Smooth muscle cell (in vitro differentiated cells): Measurements from ENCODE around the gene LNPEP. TPM values are rescaled to one million over a fixed set of nuclear protein-coding genes. Genes with fewer than 3 reads are reported as not detected.

Source experiments
- DNase-seq: peaks from one replicate; lab custom pipeline; 2025; ENCODE audit not compliant: unreplicated experiment; lab: John Stamatoyannopoulos, UW
- H2AFZ ChIP-seq: fragments of 200-600 bp; sonication (generic); 2 replicates; pipeline ENCODE4 v1.6.0; 2016; ENCODE audit warnings: antibody characterized with exemption, low read depth, mild to moderate bottlenecking
- H3F3A ChIP-seq: fragments of 200-600 bp; sonication (generic); 2 replicates; pipeline ENCODE4 v1.6.0; 2017; ENCODE audit warnings: antibody characterized with exemption, low read depth
- H3K27ac ChIP-seq: fragments of 200-600 bp; sonication (generic); 2 replicates; pipeline ENCODE4 v1.5.1; 2016; ENCODE audit warnings: low read depth, mild to moderate bottlenecking
- H3K27me3 ChIP-seq: fragments of 200-600 bp; sonication (generic); 2 replicates; pipeline ENCODE4 v1.6.1; 2016; ENCODE audit warnings: low read depth, mild to moderate bottlenecking
- H3K36me3 ChIP-seq: fragments of 200-600 bp; sonication (generic); 2 replicates; pipeline ENCODE4 v1.5.1; 2016; ENCODE audit warnings: low read depth
- H3K4me1 ChIP-seq: fragments of 200-600 bp; sonication (generic); 2 replicates; pipeline ENCODE4 v1.5.1; 2016; ENCODE audit warnings: low read depth
- H3K4me2 ChIP-seq: fragments of 200-600 bp; sonication (generic); 2 replicates; pipeline ENCODE4 v1.6.0; 2016; ENCODE audit warnings: mild to moderate bottlenecking
- H3K4me3 ChIP-seq: fragments of 200-600 bp; sonication (generic); 2 replicates; pipeline ENCODE4 v1.5.1; 2016; ENCODE audit warnings: mild to moderate bottlenecking
- H3K79me2 ChIP-seq: fragments of 200-600 bp; sonication (generic); 2 replicates; pipeline ENCODE4 v1.6.0; 2016; ENCODE audit warnings: low read depth, mild to moderate bottlenecking
- H3K9ac ChIP-seq: fragments of 200-600 bp; sonication (generic); 2 replicates; pipeline ENCODE4 v1.6.0; 2016; ENCODE audit warnings: low read depth
- H3K9me3 ChIP-seq: fragments of 200-600 bp; sonication (generic); replicated peaks from 2 replicates; pipeline ENCODE4 v1.5.1; 2016; ENCODE audit warnings: low read depth
- H4K20me1 ChIP-seq: fragments of 200-600 bp; sonication (generic); 2 replicates; pipeline ENCODE4 v1.6.0; 2016; ENCODE audit warnings: low read depth
- WGBS: methylation state at CpG from one replicate; pipeline ENCODE4 v1.1.7; 2016; ENCODE audit warnings: low lambda C conversion rate; 5-methylcytosine and 5-hydroxymethylcytosine counted together
- polyA plus RNA-seq: library from polyadenylated mRNA; unstranded; fragments of >200 nt; fragmentation: Nextera tagmentation; extraction: Ambion mirVana; gene quantifications from 2 replicates; pipeline ENCODE4 v1.2.1, GENCODE V29; 2016
- total RNA-seq: library from RNA; depleted of rRNA; stranded (reverse); fragments of >200 nt; gene quantifications from 2 replicates; pipeline ENCODE4 v1.2.3, GENCODE V29; 2014
- TF ChIP-seq, protein P1 (sequence below): fragments of 200-600 bp; sonication (generic); IDR thresholded peaks from 2 replicates; pipeline ENCODE4 v1.5.1; 2017; ENCODE audit warnings: borderline replicate concordance, mild to moderate bottlenecking, antibody characterized with exemption; ENCODE audit not compliant: insufficient read depth, poor library complexity, severe bottlenecking

Gene LNPEP
- total and polyA plus RNA-seq, 2 experiments from 2014 or later = 2.3 to 24.3 TPM

- H3K27ac ChIP-seq = no peak overlapping the region
Measured at GRCh38 chr5:96924016-96924443, 11.8 kb upstream of the LNPEP start.

GRCh38 chr5:96926276-96926675, 9.6 kb upstream of the LNPEP start:
- H3K9me3 ChIP-seq = no peaks in the 10 kb centered on the region
- 92% methylated on average over 1 of the region's 1 CpG for WGBS

More at GRCh38 chr5:96924016-96924443, 11.8 kb upstream of the LNPEP start:
- H3K27me3 ChIP-seq = no peaks in the 10 kb centered on the region
- no peak overlapping the region for H3K4me2 ChIP-seq
- no peaks in the 10 kb centered on the region for H3K36me3 ChIP-seq
- TF ChIP-seq, protein P1, sequence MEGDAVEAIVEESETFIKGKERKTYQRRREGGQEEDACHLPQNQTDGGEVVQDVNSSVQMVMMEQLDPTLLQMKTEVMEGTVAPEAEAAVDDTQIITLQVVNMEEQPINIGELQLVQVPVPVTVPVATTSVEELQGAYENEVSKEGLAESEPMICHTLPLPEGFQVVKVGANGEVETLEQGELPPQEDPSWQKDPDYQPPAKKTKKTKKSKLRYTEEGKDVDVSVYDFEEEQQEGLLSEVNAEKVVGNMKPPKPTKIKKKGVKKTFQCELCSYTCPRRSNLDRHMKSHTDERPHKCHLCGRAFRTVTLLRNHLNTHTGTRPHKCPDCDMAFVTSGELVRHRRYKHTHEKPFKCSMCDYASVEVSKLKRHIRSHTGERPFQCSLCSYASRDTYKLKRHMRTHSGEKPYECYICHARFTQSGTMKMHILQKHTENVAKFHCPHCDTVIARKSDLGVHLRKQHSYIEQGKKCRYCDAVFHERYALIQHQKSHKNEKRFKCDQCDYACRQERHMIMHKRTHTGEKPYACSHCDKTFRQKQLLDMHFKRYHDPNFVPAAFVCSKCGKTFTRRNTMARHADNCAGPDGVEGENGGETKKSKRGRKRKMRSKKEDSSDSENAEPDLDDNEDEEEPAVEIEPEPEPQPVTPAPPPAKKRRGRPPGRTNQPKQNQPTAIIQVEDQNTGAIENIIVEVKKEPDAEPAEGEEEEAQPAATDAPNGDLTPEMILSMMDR = no peak
- H4K20me1 ChIP-seq = no peaks in the 10 kb centered on the region
- no peak overlapping the region for H2AFZ ChIP-seq
- H3K9ac ChIP-seq = no peak overlapping the region
- no peaks in the 10 kb centered on the region for H3F3A ChIP-seq
- H3K4me1 ChIP-seq = no peaks in the 10 kb centered on the region
- H3K9me3 ChIP-seq = no peaks in the 10 kb centered on the region
- no peak overlapping the region for H3K4me3 ChIP-seq
- no peak for DNase-seq
- H3K79me2 ChIP-seq = no peaks in the 10 kb centered on the region
- WGBS = 51% methylated on average over 3 of the region's 3 CpGs

GRCh38 chr5:96927008-96927407, 8.9 kb upstream of the LNPEP start:
- TF ChIP-seq, protein P1 = no peak
- H3K27me3 ChIP-seq = no peaks in the 10 kb centered on the region
- no peak overlapping the region for H2AFZ ChIP-seq
- H3K4me3 ChIP-seq = no peak overlapping the region
- no peak for DNase-seq
- no peak overlapping the region for H3K9ac ChIP-seq
- no peaks in the 10 kb centered on the region for H3K4me1 ChIP-seq
- H3K4me2 ChIP-seq = no peak overlapping the region
- no peaks in the 10 kb centered on the region for H3K9me3 ChIP-seq
- H3K36me3 ChIP-seq = no peaks in the 10 kb centered on the region
- H3K27ac ChIP-seq = no peak overlapping the region
- no peaks in the 10 kb centered on the region for H4K20me1 ChIP-seq
- no peaks in the 10 kb centered on the region for H3K79me2 ChIP-seq
- no peaks in the 10 kb centered on the region for H3F3A ChIP-seq

More at GRCh38 chr5:96926276-96926675, 9.6 kb upstream of the LNPEP start:
- Histone ChIP-seq H3K79me2 (no peaks in the 10 kb centered on the region), H4K20me1 (no peaks in the 10 kb centered on the region), H3K4me1 (no peaks in the 10 kb centered on the region), H3K4me2 (no peak overlapping the region), H3K27me3 (no peaks in the 10 kb centered on the region), H3F3A (no peaks in the 10 kb centered on the region), H3K27ac (no peak overlapping the region), H3K9ac (no peak overlapping the region), H2AFZ (no peak overlapping the region), H3K4me3 (no peak overlapping the region), H3K36me3 (no peaks in the 10 kb centered on the region)
- TF ChIP-seq, protein P1 = no peak
- DNase-seq = no peak

- TF ChIP-seq, protein P1 = no peak
- peaks cover 7% of the 10 kb centered on the region for H3K4me1 ChIP-seq
- no peaks in the 10 kb centered on the region for H3K79me2 ChIP-seq
- no peaks in the 10 kb centered on the region for H4K20me1 ChIP-seq
- H2AFZ ChIP-seq = no peak overlapping the region
- no peaks in the 10 kb centered on the region for H3K27me3 ChIP-seq
- no peak overlapping the region for H3K27ac ChIP-seq
- H3K4me2 ChIP-seq = no peak overlapping the region
- H3K36me3 ChIP-seq = no peaks in the 10 kb centered on the region
- peaks cover 7% of the 10 kb centered on the region for H3F3A ChIP-seq
- no peak overlapping the region for H3K4me3 ChIP-seq
- DNase-seq = no peak
- 94% methylated on average over 7 of the region's 7 CpGs for WGBS
- no peaks in the 10 kb centered on the region for H3K9me3 ChIP-seq
- H3K9ac ChIP-seq = no peak overlapping the region
Measured at GRCh38 chr5:96928931-96929708, 6.8 kb upstream of the LNPEP start.
